NCI-H226 (cell line): ENCODE measurements around the gene NUP210.

Experiments used
- DNase-seq: peaks from one replicate; pipeline ENCODE4 v3.0.0-alpha.2; 2015

NUP210 gene

DNA sequence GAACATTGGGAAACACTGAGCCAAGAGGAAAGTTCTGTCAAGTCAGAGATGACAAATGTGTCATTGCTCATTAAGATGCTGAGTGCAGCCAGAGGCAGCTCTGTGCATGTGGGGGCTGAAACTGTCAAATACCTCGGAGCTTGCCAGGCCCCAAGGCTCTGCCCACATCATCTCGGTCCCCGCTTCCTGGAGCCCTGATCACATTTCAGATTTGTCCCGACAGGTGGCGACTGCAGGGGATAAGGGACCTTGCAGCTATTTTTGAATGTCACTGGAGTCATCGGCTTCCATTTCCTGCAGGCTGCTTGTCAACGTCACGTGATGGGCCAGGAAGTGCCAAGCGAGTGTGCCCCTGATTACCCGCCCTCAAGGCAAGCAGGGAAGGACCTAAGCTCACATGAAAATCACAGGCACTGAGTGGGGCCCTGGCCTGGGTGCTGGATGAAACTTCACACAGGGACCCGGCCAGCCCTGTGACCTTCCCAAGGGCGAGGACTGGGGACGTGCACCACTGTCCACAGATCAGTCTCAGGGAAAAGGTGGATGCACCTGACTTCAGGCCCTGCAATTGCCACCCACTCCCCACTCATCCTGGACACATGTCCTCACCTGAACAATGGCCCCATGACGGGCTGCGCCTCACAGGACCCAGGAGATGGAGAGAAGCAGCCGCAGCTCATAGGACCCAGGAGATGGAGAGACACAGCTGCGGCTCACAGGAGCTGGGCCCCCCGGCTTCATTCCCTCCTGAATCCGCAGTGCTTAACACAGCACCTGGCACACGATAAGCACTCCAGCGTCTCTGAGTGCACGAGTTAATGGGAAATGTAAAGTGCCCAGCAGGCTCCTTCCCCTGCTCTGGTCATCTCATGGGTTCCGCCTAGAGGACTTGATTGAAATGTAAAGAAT is 73.4 kb downstream of the NUP210 start:
- no peak for DNase-seq

DNA sequence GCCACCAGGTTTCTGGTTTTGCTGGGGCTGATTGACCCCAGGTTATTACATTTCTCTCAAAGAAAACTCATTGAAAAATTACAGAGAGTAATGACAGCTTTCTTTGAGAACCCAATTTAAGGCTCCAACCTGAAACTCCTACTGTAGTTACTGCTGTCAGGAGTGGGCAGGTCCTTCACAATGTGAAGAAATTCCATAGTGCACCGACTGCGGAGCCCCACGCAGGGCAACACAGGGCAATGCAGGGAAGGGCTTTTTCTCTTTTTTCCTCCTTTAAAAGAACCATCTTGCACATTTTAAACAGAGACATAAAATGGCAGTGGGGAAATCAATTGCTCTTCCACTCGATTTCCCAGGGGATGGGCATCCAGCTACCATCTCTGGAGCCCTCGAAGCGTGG is 74.3 kb downstream of the NUP210 start:
- no peak for DNase-seq

DNA sequence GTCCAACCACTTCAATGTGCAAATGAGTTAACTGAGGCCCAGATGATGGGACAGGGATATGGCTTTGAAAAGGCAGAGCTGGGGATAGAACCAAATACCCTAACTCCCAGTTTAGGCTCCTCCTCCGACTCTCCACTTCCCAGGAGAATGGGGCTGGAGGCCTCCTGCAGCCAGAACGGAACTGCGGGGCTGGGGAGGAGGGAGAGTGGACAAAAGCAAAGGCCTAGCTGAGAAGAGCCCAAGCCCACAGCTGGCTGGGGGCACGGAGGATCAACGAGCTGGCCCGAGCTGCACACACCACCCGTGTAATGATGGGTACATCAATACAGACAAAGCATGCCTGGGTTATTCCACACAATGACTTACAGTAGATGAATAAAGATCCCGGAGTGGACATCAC is 74.8 kb downstream of the NUP210 start:
- DNase-seq = no peak

DNA sequence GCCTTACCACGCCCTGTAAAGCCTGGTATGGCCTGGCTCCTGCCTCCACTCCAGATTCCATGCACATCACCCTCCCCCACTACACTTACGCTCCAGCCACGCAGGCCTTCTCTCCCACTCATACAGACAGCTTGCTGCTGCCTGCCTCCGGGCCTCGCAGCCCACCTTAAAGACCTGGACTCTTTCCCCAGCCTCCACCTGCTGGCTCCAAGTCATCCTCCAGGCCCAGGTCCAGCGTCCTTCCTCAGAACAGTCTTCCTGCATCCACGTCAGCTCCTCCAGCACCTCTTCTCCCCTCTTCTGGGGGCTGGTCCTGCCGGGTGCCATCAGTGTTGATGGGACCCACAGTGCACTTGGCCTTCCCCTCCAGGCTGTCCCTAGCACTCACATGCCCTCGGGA is 75.5 kb downstream of the NUP210 start:
- no peak for DNase-seq

DNA sequence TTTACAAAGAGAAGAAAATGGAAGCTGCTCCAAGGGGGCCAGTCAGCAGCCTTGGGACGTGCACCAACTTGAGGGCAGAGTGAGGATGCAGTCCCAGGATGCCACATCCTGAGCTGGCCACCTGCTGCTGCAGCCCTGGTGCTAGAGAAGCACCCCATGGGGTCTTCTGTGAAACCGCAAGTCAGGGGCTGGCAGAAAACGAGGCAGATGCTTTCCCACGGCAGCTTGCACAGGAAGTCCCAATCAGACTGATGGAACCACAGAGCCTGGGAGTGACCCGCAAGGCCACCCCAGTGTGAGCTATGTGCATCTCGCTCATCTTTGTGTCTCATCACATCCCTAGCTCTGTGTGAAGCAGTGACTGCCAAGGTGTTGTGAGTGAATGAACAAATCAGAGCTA is 76.5 kb downstream of the NUP210 start:
- no peak for DNase-seq

DNA sequence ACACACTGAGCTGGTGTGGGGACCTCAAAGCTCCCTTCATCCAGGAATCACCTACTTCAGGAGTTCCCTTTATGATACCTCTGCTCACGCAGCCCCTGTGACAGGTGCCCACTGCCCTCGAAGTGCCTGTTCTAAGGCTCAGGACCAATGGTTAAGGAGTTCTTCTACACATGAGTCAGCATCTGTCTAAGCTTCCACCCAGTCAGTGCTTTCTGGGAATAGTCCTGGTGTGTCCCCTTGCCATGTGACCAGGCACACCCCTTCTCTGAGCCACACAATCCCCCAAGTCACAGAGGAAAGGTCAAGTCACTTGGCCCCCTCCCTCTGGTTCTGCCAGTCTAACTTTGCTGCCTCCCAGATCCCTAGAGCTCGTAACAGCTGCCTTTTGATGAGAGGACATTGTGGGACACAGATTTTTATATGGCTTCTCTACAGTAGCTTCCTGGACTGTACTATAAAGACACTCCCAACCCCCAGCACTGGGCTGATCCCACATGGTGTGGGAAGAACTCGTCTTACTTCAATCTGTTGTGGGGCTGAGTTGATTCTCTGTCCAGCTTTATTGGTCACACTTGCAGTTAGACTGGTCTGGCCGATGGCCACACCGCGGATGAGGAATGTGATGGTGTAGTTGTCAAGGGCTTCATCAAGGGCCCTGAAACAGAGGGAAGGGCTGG is 78.8 kb downstream of the NUP210 start:
- no peak for DNase-seq

DNA sequence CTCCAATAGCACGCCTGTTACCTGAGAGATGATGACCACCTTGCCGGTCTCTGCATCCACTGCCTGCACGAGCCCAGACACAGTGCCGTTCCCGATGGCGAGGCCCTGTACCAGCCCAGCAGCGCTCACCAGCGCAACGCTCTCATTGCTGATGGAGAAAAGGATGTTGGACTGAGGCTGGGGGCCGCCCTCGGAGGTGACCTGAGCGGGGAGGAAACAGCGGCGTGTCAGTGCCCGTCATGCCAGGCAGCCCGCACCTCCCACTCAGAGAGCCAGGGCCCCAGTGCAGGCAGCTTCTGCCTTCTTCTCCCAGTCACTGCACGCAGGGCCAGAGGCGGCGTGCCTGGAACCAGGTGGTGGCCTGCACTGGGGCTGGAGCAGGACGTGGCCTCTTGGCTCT is 80.3 kb downstream of the NUP210 start:
- DNase-seq = no peak

DNA sequence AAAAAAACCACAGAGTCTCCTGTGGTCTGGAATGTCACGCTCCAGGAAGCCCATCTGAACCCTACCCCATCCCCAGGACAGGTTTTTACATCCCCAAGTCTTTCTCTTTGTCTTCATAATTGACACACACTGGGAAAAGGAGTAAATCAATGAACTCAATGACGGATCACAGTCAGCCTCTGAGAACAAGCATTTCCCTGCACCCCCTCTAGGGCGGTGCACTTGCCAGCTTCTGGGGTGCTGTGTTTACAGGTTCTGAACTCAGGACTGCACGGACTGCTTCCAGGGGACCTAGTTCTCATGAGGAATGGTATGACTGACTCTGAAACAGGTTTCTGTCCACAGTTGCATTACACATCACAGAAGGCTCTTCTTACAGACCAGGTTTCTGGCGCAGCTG is 81.1 kb downstream of the NUP210 start:
- DNase-seq = no peak

DNA sequence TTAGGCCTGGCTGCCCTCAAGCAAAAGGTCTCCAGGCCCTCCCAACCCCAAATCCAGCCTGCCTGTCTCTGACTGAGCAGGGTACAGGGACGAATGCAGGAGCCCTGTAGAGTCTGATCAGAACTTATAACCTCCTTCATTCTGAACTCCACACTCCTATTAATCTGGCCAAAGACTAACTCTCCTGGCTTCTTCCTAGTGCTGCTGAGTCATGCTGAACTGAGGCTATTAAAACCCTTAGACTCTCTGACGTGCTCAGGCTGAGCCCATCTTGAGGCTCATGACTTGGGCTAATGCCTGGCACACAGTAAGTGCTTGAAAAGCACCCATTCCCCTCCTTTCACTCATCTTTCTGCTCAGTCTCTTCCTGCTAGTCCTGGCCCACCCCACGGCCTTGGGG is 81.9 kb downstream of the NUP210 start:
- DNase-seq = no peak

DNA sequence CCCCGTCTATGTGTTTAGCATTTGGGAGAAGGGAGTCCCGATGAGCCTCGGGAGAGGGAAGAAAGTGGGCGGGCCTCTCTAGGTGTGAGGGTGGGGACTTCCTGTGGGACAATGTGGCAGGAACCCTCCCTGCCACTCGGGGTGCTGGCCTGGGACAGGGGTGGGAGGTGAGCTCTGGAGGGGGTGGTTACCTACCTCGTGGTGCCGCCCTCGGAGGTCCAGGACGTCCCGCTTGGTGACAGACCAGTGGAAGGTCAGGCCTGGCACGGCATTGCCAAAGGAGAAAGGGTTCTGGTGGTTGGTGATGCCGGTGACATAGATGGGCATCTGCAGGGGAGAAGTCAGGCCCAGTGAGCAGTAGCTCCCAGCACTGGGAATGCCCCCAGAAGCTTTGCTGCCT is 83.5 kb downstream of the NUP210 start:
- DNase-seq = no peak

DNA sequence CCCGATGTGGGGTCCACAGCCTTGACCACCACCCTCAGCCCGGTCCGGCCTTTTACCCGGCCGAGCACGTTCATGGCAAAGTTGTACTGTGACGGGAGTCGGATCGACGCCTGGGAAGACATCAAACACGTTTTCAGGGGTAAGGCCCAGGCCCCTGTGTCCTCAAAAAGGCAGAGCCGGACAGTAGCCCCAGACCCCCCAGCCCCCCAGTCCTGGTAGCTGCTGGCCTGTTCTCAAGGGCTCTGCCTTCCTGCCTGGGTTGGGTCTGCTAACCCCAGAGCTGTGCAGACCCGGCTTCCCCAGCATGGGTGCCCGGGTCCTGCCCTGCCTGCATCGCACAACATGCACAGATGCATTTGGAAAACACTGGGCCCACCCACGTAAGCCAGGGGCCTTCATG is 84.6 kb downstream of the NUP210 start:
- no peak for DNase-seq

DNA sequence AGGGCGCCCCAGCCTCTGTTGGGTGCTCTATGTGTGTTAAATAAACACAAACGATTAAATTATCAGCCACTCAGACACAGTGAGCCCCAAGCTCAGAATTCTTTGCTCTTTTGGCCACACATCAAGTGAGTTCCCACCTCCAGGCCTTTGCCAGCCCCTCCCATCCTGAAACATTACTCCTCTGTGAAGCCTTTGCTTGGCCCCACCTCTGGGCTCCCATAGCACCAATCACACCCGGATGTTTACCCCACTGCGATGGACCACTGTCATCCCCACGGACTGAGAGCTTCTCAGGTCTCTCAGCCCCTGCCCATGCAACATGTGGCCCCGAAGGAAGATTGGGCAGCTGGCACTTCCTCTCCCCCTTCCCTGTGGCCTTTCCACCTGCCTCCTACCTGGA is 85.1 kb downstream of the NUP210 start:
- no peak for DNase-seq

DNA sequence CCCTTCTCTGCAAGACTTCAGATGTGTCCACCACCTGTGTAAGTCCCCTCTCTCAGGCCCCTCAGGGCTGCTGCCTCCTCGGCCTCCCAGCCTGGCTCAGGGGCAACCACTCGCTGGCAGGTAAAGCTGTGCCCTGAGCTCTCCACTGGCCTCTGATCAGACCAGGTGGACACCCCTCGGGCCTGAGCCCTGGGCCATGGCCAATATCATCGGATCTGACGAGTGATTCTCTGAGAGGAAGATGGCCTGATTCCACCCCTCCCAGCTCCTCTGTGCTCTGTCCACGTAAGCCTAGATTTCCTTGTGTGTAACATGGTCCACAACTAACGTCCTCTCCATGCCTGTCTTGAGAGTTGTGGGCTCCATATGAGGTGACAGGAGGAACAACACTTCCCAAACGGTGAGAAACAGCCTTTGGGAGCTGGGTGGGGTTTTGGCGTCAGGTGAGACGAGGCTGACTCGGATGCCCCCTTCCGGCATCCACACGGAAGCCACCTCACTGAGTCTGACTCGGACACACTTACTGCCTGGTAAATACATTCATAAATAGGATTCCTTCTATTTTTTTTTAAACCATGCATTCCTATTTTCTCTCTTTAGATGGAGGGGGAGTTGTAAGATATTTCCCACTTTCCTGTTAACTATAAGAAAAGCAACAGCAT is 86.8 kb downstream of the NUP210 start:
- no peak for DNase-seq

DNA sequence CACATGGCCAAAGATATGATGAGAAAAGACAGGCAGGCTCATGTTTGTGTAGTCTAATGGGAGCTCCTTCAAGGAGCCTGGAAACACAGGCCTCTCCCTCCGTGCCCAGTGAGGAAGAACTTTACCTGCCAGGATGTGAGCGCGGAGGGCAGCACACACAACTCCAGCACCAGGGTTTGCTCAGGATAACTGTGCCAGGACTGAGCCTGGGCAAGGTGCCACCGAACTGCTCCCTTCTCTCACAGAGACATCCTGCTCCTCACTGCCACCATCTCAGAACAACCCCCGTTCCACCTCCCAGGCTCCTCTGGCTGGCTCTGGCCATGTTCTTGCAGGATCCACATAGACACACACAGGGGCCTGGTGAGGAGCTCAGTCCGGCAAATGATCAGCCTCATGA is 87.4 kb downstream of the NUP210 start:
- DNase-seq = no peak

DNA sequence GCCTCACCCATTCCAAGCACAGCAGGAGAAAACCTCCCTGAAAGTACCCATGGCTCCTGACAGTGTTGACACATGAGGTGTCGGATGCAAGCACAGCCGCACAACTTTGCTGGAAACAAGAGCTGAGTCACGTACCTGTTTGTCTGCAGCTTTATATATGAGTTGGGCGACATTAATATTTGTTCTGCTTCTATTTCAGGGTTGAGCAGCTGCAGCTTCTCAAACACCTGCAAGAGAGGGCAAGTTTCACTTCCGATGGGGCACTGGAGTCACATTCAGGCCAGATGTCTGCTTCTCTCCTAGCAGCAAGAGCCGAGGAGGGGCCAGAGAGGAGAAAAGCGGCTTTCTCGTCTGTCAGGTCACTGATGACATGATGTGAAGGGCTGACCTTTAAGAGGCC is 88.0 kb downstream of the NUP210 start:
- no peak for DNase-seq

DNA sequence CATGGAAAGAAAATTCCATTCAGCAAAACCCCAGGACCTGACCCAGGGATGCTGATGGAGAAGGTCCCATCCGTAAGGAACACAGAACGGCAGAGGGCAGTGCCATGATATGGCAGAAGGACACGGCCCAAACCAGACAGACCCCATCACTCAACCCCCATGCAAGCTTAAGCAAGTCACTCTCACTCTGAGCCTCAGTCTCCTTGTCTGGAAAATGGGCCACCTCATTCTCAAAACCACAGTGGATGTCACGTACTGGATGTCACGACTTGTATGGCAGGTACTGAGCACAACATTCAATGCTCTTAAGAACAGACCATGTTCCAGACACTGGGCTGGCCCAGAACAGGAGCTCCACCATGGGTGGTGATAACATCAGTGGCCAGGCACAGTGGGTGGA is 90.4 kb downstream of the NUP210 start:
- no peak for DNase-seq

DNA sequence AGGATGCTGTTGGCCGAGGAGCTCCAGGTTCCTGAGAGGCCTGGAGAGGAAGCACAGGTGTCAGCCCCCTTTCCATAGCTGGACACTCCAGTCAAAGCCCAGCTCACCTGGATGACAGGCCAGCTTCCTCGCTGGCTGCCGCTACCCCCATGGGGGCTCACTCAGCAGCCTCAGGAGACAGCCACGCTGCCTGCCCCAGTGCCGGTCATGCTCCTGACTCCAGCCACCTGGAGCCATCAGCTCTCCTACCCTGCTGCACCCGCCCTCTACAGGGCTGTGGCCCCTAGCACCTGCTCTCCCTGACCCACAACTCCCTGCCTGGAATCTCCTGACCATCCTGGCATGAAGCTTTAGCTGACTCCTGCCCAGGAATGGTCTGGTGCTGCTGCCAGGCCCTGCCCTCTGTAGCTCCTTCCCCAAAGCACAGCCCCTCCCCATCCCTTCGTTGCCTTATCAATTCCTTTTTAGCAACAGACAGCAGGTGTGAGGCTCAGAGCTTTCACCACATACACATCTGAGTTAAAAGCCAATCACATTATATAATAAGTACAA is 94.2 kb downstream of the NUP210 start:
- no peak for DNase-seq

DNA sequence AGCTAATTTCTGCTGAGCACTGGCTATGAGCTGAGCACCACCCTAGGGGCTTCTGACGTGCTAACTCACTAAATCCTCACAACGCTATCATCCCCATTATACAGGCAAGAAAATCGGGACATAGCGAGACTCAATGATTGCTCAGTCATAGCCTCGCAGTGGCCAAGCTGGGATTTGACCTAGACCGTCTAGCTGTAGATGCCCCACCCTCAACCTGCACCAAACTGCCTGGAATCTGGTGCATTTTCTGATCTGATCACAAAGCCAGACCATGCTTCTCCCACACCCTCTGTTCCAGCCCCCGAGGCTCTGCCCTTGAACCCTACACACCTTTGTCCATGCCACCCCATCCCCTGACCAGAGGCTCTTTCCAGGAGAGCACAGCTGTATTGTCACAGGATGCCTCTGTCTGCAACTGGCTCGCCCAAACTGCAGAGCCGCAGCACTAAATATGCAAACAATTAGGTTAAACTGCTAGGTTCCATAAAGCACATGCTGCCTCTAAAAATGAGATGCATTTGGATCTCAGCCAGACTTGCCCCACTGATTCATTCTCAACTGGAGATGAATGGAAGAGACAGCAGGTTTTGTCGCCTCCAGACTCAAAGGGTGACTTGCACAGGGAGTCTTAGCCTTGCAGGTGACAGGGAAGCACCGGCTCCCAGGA is 95.2 kb downstream of the NUP210 start:
- DNase-seq = no peak

DNA sequence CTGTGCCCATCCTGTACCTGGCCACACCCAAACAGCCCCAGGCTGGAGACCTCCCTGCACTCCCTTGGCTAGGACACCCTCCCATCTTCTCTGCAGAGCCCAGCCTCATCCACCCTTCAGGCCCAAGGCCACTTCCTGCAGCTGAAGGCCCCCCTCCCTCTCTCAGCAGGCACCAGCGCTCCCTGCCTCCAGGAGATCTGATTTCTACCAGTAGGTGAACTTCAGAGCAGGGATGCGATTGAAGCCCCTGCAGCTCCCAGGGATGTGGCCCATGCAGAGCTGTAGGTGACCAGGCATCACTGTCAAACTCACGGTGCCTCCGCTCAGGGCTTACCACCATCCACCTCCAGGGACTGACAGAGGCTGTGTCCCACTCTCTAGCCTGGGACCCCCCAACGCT is 96.3 kb downstream of the NUP210 start:
- no peak for DNase-seq

DNA sequence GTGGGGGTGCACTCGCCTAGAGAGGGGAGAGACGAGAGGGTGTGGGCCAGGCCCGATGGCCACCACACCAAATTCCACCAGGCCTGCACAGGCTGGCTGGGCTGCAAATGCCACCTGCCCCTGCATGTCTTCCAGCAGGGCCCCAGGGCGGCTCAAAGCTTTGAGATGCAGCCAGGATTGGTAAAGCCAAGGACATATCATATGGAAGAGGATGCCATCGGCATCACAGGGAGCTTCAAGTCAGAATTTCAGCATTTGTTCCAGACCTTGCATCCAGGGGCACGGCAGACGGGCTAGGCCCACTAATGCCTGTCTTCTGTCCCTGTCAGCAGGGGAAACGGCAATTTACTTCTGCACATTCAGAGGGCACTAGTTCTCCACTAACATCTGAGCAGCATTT is 97.8 kb downstream of the NUP210 start:
- DNase-seq = no peak

DNA sequence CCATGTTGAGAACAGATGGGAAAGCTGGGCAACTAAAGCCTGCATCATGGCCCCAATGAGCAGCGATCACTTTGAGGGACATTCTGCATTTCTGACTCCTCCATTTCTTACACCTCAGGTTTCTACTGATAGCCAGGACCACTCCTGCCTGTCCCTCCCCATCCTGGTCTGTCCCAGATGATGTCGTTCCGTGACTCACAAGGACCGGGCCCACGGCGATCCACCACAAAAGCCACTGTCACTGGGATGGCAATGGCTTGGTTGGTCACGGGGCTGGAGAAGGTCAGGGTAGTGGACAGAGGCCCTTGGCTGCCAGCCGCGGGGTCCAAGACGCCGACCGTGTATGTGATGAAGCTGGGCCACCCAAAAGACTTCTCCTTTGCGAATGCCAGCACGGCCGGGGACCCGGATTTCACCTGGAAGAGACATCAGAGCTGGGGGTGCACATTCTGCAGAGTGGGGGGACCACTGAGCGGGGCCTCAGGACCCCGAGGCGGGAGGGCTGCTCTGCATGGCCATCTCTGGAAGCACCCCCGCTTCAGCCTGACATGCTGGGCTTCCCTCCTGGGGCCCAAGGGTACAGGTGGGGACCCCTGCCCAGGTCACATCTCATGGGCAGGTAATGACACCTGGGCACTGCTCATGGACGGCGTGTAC is 100.4 kb downstream of the NUP210 start:
- DNase-seq = no peak

DNA sequence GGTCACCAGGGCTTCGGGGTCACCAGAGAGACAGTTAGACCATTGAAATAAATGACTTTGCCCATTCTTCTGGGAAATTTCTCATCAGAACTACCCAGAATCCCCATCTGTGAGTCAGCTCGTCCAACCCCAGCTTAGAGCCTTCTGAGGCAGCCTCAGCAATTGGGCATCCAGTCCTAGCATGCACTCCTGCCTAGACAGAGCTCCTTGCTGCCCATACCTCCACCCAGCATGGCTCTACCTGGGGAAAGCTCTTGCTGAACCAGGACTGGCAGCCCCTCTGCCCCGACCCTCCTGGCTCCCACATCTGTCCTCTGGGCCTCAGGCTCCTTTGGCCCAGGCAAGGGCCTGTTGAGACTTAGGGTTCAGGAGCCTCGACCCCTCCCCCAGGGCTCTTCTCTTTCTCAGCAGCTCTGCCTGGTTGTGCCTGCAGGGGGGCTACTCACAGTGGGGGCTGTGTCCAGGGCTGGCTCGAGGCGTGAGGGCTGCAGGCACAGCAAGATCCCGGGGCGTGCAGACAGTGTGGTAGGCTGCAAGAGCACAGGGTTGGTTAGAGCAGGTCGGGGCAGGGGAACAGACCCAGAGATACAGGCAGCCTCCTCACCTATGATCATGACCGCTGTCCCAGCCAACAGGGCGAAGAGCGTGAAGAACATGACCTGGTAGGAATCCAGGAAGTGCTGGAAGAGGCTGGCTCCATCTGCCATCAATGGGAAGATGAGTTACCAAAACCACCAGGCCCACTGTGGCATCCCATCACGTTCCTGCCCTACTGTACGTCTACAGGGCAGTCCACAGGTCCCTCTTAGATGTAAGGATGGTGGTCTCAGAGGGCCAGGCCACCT is 101.3 kb downstream of the NUP210 start:
- no peak for DNase-seq
